OCI-LY1 (cell line): ENCODE data around the gene RFX1.

Source experiments
- EZH2 ChIP-seq: fragments of 200-600 bp; sonication (generic), shearing (Covaris generic); IDR thresholded peaks from 2 replicates; pipeline ENCODE4 v1.8.0; 2017; ENCODE audit warnings: borderline replicate concordance, mixed run types, mild to moderate bottlenecking, antibody characterized with exemption, low read length, moderate library complexity, mixed read lengths
- TF ChIP-seq, protein P1 (sequence below): fragments of 200-600 bp; sonication (generic), shearing (Covaris generic); IDR thresholded peaks from 2 replicates; pipeline ENCODE4 v1.5.1; 2017; ENCODE audit warnings: mild to moderate bottlenecking, antibody characterized with exemption, low read length, moderate library complexity, mixed read lengths

DNA sequence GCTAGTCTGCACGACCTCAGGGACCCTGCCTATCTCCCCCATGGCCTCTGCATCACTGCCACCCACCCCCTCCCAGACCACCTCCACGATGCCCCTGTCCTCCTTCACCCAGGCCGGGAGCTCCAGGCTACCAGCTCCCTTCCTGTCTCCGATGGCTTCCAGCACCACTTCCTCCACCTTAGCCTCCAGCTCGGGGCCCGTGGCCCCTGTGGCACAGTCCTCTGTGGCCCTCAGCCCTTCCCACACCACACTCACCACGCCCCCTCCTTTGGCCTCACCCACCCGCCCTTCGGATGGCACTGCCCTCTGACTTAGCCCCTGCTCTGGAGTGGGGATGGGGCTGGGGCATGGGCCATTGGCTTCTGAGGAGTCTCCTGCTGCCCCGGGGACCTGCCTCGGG, 48.6 kb upstream of the RFX1 start:
- TF ChIP-seq EZH2: no peak
- TF ChIP-seq, protein P1, sequence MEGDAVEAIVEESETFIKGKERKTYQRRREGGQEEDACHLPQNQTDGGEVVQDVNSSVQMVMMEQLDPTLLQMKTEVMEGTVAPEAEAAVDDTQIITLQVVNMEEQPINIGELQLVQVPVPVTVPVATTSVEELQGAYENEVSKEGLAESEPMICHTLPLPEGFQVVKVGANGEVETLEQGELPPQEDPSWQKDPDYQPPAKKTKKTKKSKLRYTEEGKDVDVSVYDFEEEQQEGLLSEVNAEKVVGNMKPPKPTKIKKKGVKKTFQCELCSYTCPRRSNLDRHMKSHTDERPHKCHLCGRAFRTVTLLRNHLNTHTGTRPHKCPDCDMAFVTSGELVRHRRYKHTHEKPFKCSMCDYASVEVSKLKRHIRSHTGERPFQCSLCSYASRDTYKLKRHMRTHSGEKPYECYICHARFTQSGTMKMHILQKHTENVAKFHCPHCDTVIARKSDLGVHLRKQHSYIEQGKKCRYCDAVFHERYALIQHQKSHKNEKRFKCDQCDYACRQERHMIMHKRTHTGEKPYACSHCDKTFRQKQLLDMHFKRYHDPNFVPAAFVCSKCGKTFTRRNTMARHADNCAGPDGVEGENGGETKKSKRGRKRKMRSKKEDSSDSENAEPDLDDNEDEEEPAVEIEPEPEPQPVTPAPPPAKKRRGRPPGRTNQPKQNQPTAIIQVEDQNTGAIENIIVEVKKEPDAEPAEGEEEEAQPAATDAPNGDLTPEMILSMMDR: no peak
